HG02571 (cell line): ENCODE results near the gene MYD88.
"Not testable (repeated sequence)": the region's sequence is repeated elsewhere in the genome, so short reads cannot be mapped to it uniquely, and the experiment has no call there.

ENCODE experiments used
- ATAC-seq: cut with Tn5 transposase; IDR thresholded peaks from one replicate; pipeline ENCODE4 v1.9.1; 2021; ENCODE audit warnings: mild to moderate bottlenecking, moderate library complexity; ENCODE audit not compliant: unreplicated experiment

Gene MYD88

DNA sequence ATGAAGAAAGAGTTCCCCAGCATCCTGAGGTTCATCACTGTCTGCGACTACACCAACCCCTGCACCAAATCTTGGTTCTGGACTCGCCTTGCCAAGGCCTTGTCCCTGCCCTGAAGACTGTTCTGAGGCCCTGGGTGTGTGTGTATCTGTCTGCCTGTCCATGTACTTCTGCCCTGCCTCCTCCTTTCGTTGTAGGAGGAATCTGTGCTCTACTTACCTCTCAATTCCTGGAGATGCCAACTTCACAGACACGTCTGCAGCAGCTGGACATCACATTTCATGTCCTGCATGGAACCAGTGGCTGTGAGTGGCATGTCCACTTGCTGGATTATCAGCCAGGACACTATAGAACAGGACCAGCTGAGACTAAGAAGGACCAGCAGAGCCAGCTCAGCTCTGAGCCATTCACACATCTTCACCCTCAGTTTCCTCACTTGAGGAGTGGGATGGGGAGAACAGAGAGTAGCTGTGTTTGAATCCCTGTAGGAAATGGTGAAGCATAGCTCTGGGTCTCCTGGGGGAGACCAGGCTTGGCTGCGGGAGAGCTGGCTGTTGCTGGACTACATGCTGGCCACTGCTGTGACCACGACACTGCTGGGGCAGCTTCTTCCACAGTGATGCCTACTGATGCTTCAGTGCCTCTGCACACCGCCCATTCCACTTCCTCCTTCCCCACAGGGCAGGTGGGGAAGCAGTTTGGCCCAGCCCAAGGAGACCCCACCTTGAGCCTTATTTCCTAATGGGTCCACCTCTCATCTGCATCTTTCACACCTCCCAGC, 2.9 kb downstream of the MYD88 start:
- ATAC-seq = no peak

- ATAC-seq = no peak
Measured at GRCh38 chr3:38141952-38142273, 3.5 kb downstream of the MYD88 start.

GRCh38 chr3:38142959-38143358, 4.5 kb downstream of the MYD88 start:
- no peak for ATAC-seq

GRCh38 chr3:38143511-38143910, 5.0 kb downstream of the MYD88 start:
- no peak for ATAC-seq

GRCh38 chr3:38146504-38146903, 8.0 kb downstream of the MYD88 start:
- no peak for ATAC-seq

DNA sequence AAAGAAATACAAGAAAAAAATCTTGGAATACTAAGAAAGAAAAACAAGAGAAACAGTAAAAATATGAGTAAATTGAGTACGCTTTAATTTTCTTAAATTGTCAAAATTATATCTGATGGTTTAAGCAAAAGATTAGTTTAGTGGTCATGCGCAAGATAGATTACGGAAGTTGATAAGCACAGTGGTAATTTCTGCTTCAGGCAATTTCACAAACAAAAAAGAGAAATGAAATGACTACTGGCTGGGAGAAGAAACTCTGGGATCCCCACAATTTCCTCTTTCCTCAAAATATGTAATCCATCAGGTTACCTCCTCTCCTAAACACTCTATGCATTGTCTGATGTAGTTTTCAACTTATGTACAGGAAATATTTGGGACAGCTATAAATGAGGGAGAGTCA, 9.0 kb downstream of the MYD88 start:
- no peak for ATAC-seq

GRCh38 chr3:38148311-38148882, 9.9 kb downstream of the MYD88 start:
- no peak for ATAC-seq

DNA sequence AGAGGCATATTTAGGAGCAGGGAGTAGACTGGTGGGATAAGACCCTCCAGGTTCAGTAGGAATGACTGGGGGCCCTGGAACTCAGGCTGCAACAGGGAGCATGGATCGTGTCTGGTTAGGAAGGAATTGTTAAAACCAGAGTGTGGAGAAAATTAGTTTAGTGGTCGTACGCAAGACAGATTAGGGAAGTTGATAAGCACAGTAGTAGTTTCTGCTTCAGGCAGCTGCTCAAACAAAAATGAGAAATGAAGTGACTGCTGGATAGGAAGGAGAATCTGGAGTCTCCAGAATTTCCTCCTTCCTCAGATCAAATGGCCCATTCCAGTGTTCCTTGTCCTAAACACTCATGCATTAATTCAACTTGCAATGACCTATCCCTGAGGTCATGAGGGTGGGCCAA, 11.2 kb downstream of the MYD88 start:
- no peak for ATAC-seq

GRCh38 chr3:38150780-38151528, 12.5 kb downstream of the MYD88 start:
- no peak for ATAC-seq

GRCh38 chr3:38151667-38152265, 13.3 kb downstream of the MYD88 start:
- no peak for ATAC-seq

GRCh38 chr3:38152609-38153008, 14.1 kb downstream of the MYD88 start:
- ATAC-seq = no peak

DNA sequence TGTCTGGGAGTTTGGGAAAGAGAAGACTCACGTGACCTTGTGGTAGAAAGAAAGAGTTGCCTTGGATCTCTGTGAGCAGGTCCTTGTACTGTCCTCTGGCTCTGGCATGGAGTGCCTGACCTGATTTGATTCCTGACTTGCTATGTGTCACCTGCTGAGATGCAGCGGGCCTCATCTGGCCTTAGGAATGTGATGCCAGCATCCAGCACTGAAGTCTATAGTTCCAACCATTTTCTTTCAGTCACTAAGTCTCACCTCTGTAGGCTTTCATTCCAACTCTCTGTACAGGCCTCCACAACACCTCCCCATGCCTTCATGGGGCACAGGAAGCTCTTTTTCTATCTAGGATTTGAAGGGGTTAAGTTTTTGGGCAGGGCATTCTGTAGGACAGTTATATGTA, 14.8 kb downstream of the MYD88 start:
- no peak for ATAC-seq

DNA sequence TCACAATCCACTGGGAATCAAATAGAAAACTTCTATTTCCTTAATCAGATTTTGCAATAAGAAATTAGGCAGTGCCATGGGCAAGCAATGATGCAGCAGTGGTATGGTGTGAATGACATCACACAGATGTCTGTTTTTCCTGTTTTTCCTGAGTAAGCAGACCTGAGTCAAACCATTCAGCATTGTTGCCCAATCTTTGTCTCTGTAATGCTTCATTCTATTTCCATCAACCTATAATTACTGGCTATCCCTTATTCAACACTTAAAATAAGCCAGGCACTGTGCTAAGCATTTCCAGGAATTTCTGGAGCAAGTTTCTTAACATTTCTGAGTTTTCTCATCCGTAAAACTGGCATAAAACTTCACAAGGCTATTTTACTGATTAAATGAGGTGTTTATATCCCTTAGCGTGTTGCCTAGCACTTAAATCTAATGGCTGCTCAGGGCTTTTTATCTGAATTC, 15.6 kb downstream of the MYD88 start:
- ATAC-seq = no peak

DNA sequence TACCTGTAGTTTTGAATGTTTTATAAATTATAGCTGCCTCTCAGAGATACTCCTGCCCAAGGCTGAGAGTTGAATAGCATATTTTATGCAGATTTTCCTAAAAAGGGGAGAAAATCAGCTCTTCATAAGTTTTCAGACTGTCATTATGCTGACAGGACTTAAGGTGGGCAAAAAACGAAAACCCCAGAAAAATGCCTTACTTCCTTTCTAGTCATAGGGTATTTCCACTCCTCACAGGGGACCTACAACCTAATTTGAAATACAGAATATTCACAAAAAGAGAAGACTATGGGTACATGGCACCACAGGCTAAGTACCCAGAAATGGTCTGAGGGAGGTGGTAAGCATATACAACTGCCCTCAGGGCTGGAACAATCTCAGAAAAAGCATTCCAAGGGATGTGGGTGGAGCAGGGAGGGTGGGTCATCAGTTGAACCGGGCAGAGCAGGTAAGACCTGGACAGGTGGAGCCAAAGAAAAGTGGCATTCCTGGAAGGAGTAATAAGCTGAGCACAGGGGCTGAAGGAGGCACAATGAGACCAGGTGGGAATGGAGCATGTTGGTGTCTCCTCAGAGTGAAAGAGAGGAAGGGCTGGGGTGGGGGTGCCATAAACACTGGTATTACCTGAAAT, 16.3 kb downstream of the MYD88 start:
- no peak for ATAC-seq

DNA sequence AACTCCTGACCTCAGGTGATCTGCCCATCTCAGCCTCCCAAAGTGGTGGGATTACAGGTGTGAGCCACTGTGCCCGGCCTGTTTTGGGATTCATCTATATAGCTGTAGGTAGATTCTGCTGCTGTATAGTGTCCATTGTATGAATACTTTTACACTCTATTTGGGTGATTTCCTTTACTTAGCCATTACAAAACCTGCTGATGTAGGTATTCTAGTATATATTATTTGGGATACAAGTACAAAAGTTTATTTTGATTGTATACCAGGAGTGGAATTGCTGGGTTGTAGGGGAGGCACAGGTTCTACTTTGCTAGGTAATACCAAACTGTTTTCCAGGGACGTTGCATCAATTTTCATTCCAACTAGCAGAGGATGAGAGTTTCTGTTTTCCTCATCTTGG, 17.4 kb downstream of the MYD88 start:
- no peak for ATAC-seq

DNA sequence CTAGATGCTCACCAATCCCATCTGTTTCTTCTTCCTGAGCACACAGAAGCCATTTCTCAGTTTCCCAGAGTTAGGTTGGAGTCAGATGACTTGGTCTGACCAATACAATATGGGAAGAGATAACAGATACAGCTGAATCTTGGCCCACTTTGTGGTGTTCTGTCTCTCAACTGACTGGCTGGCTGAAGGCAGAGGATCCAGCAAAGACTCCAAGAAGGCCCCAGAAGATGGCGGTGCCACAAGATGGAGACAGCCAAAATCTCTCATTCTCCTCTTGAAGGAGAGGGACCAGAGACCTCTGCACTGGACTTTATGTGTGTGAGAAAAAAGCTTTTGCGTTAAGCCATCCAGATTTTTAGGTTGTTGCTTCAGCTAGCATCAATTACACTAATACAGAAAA, 18.7 kb downstream of the MYD88 start:
- no peak for ATAC-seq

DNA sequence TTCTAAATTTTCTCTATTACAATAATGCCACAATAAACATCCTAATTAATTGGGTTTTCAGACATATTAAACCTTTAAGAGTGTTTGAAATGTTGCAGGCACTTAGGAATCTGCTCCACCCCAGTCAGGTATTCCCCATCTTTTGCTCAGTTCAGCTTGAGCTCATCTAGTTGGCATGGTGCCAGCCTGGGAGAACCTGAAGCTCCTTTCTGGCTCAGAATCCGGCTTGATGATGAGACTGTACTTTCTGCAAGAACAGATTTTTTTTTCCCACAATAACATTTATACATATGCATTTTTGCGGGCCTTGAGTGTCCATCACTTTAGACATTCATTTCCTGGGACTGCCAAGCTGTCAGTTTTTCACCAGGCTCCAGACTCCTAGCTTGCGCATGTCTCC, 19.1 kb downstream of the MYD88 start:
- no peak for ATAC-seq

GRCh38 chr3:38158472-38158871, 20.0 kb downstream of the MYD88 start:
- no peak for ATAC-seq

GRCh38 chr3:38160704-38161103, 22.2 kb downstream of the MYD88 start:
- ATAC-seq = not testable (repeated sequence)

- ATAC-seq = no peak
Measured at GRCh38 chr3:38163117-38163840, 24.8 kb downstream of the MYD88 start.
